Left ventricle myocardium inferior (tissue), 1 donor: ENCODE data around the gene DIMT1. TPM values are rescaled to one million over a fixed set of nuclear protein-coding genes. Genes with fewer than 3 reads are reported as not detected.

Experiments
- DNase-seq: peaks from one replicate; pipeline ENCODE4 v3.0.0-alpha.2; 2020
- H3K27ac ChIP-seq: fragments of 200-600 bp; replicated peaks from 2 replicates; pipeline ENCODE4 v1.8.0; 2021
- H3K27me3 ChIP-seq: fragments of 200-600 bp; 2 replicates; pipeline ENCODE4 v1.8.0; 2021; ENCODE audit warnings: low read depth
- H3K36me3 ChIP-seq: fragments of 200-600 bp; 2 replicates; pipeline ENCODE4 v1.8.0; 2021
- H3K4me1 ChIP-seq: fragments of 200-600 bp; 2 replicates; pipeline ENCODE4 v1.8.0; 2021
- H3K4me3 ChIP-seq: fragments of 200-600 bp; 2 replicates; pipeline ENCODE4 v1.8.0; 2021; ENCODE audit warnings: mild to moderate bottlenecking, moderate library complexity
- H3K9me3 ChIP-seq: fragments of 200-600 bp; replicated peaks from 2 replicates; pipeline ENCODE4 v1.8.0; 2021
- CTCF ChIP-seq: fragments of 200-600 bp; IDR thresholded peaks from 2 replicates; pipeline ENCODE4 v1.8.0; 2021; ENCODE audit warnings: antibody characterized with exemption, mild to moderate bottlenecking, borderline replicate concordance
- intact Hi-C: fragments of 100-400 bp; cut with micrococcal nuclease; formaldehyde crosslinking; loops from one replicate; pipeline ENCODE4 v1.11.0; 2022
- total RNA-seq: library from RNA; stranded (reverse); fragmentation: NEBNext Ultra II Directional; extraction: Animal tissue kit (Norgen Biotek cat#: 25700); gene quantifications from one replicate; pipeline ENCODE4 v1.2.1, GENCODE V29; 2021
- donor health status: DM: no; HTN: yes; CAD: no; lungs with severe emphysema.

Gene DIMT1
- total RNA-seq, 1 donor from 2014 or later: 16.9 TPM

GRCh38 chr5:62369039-62369438 is 34.7 kb downstream of the DIMT1 start:
- Histone ChIP-seq H3K27me3 (no peaks in the 10 kb centered on the region), H3K9me3 (no peaks in the 10 kb centered on the region), H3K4me1 (no peaks in the 10 kb centered on the region), H3K27ac (no peak overlapping the region), H3K4me3 (no peak overlapping the region), H3K36me3 (peaks cover 55% of the 10 kb centered on the region)
- no peak for DNase-seq
- no peak for TF ChIP-seq CTCF
- intact Hi-C loops: no loop called here

- DNase-seq: no peak
- no peaks in the 10 kb centered on the region for H3K9me3 ChIP-seq
- H3K27ac ChIP-seq: no peak overlapping the region
- intact Hi-C loops: no loop called here
- no peak for TF ChIP-seq CTCF
- H3K27me3 ChIP-seq: no peaks in the 10 kb centered on the region
- peaks cover 62% of the 10 kb centered on the region for H3K36me3 ChIP-seq
- no peak overlapping the region for H3K4me3 ChIP-seq
- no peaks in the 10 kb centered on the region for H3K4me1 ChIP-seq
Observed at GRCh38 chr5:62362701-62363100, 41.0 kb downstream of the DIMT1 start.

GRCh38 chr5:62354028-62354874 is 49.5 kb downstream of the DIMT1 start:
- Histone ChIP-seq H3K4me3 (no peak overlapping the region), H3K4me1 (no peaks in the 10 kb centered on the region), H3K36me3 (peaks cover 42% of the 10 kb centered on the region), H3K27ac (no peak overlapping the region), H3K9me3 (no peaks in the 10 kb centered on the region), H3K27me3 (no peaks in the 10 kb centered on the region)
- intact Hi-C loops: loop anchor here (5.0 kb wide), 1 partner anchor 132 kb away; no protein-coding TSS in a partner anchor
- no peak for DNase-seq
- TF ChIP-seq CTCF: peak; percentile 70

- intact Hi-C loops: no loop called here
- no peak for TF ChIP-seq CTCF
- Histone ChIP-seq H3K9me3 (no peaks in the 10 kb centered on the region), H3K27ac (no peak overlapping the region), H3K4me1 (peaks cover 3% of the 10 kb centered on the region), H3K27me3 (no peaks in the 10 kb centered on the region), H3K4me3 (no peak overlapping the region), H3K36me3 (peaks cover 41% of the 10 kb centered on the region)
- no peak for DNase-seq
Observed at GRCh38 chr5:62348723-62349481, 54.8 kb downstream of the DIMT1 start.

- peaks cover 32% of the 10 kb centered on the region for H3K36me3 ChIP-seq
Observed at GRCh38 chr5:62347928-62348327, 55.8 kb downstream of the DIMT1 start.

More at GRCh38 chr5:62347928-62348327, 55.8 kb downstream of the DIMT1 start:
- Histone ChIP-seq H3K27ac (no peak overlapping the region), H3K9me3 (no peaks in the 10 kb centered on the region), H3K4me3 (no peak overlapping the region), H3K27me3 (no peaks in the 10 kb centered on the region), H3K4me1 (peaks cover 3% of the 10 kb centered on the region)
- DNase-seq: no peak
- TF ChIP-seq CTCF: no peak
- intact Hi-C loops: no loop called here
